H1 (cell line): ENCODE results near the gene GPR176. TPM values are rescaled to one million over a fixed set of nuclear protein-coding genes. Genes with fewer than 3 reads are reported as not detected.

Source experiments
- CTCF ChIA-PET: fragments of 300-600 bp; sonication (Branson Sonifier 250); formaldehyde crosslinking; loops from one replicate; lab custom pipeline; 2021; ENCODE audit not compliant: partially characterized antibody; lab: Charles Lee
- POLR2A ChIA-PET: fragments of 300-600 bp; sonication (Branson Sonifier 250); formaldehyde crosslinking; loops from one replicate; lab custom pipeline; 2021; ENCODE audit warnings: inconsistent platforms; ENCODE audit not compliant: partially characterized antibody; lab: Charles Lee
- DNase-seq, 2 experiments: peaks; one replicate each; pipeline versions ENCODE4 v3.0.0 to v3.0.0-alpha.2; 2010 to 2022; ENCODE audit warnings: low spot score in 2 of 2, low read depth in 1 of 2, mixed read lengths in 1 of 2
- FAIRE-seq: peaks from 2 replicates; lab custom pipeline; 2011; peaks lifted over from hg19 to GRCh38; lab: Jason Lieb, UNC
- H2AFZ ChIP-seq: 2 replicates; pipeline ENCODE4 v1.8.1; 2012; ENCODE audit warnings: low read length, inconsistent platforms
- H2AK5ac ChIP-seq: 2 replicates; pipeline ENCODE4 v1.6.1; 2013; ENCODE audit warnings: low read depth, low read length
- H2BK120ac ChIP-seq: replicated peaks from 2 replicates; pipeline ENCODE3; 2013; ENCODE audit warnings: low read depth, low read length, inconsistent platforms
- H2BK12ac ChIP-seq: 2 replicates; pipeline ENCODE4 v1.6.1; 2013; ENCODE audit warnings: low read depth, low read length
- H2BK15ac ChIP-seq: 2 replicates; pipeline ENCODE4 v1.6.1; 2013; ENCODE audit warnings: low read length
- H2BK20ac ChIP-seq: 2 replicates; pipeline ENCODE4 v1.6.1; 2013; ENCODE audit warnings: low read length
- H2BK5ac ChIP-seq: 2 replicates; pipeline ENCODE4 v1.6.1; 2013; ENCODE audit warnings: low read depth, low read length
- H3K14ac ChIP-seq: 2 replicates; pipeline ENCODE4 v1.6.1; 2013; ENCODE audit warnings: inconsistent platforms; ENCODE audit not compliant: insufficient read length
- H3K18ac ChIP-seq: 2 replicates; pipeline ENCODE4 v1.6.1; 2013; ENCODE audit warnings: low read length; ENCODE audit errors: extremely low read depth
- H3K23ac ChIP-seq: 2 replicates; pipeline ENCODE4 v1.6.1; 2013; ENCODE audit warnings: inconsistent platforms; ENCODE audit not compliant: insufficient read length
- H3K23me2 ChIP-seq: 2 replicates; pipeline ENCODE4 v1.6.1; 2013; ENCODE audit warnings: low read depth, low read length
- H3K27ac ChIP-seq: 2 replicates; pipeline ENCODE4 v1.6.1; 2011; ENCODE audit warnings: low read depth, low read length, inconsistent platforms
- H3K27me3 ChIP-seq, 4 experiments: replicated peaks in 1 of 4; 1 replicate in 1 of 4; 2 replicates in 3 of 4; pipeline versions ENCODE4 v1.6.1 to v1.8.1; 2011 to 2013; ENCODE audit warnings: low read length in 3 of 4, mild to moderate bottlenecking in 3 of 4, inconsistent platforms in 2 of 4, mixed read lengths in 2 of 4, moderate library complexity in 1 of 4; ENCODE audit not compliant: control insufficient read depth in 3 of 4, insufficient read depth in 3 of 4; ENCODE audit errors: extremely low read depth in 1 of 4
- H3K36me3 ChIP-seq, 4 experiments: 2 replicates each; pipeline versions ENCODE4 v1.6.1 to v1.8.1; 2011 to 2013; ENCODE audit warnings: mild to moderate bottlenecking in 4 of 4, low read length in 3 of 4, moderate library complexity in 2 of 4, control low read depth in 1 of 4, inconsistent platforms in 1 of 4; ENCODE audit not compliant: insufficient read depth in 4 of 4, control insufficient read depth in 2 of 4
- H3K4ac ChIP-seq: replicated peaks from 2 replicates; pipeline ENCODE3; 2013; ENCODE audit warnings: low read length, low read depth, mixed read lengths, inconsistent platforms; ENCODE audit not compliant: insufficient read length
- H3K4me1 ChIP-seq, 4 experiments: replicated peaks in 1 of 4; 1 replicate in 1 of 4; 2 replicates in 3 of 4; pipeline versions ENCODE4 v1.6.1 to v1.8.1; 2011 to 2013; ENCODE audit warnings: low read length in 3 of 4, inconsistent platforms in 2 of 4, mixed read lengths in 1 of 4; ENCODE audit not compliant: insufficient read depth in 4 of 4, control insufficient read depth in 3 of 4
- H3K4me2 ChIP-seq, 2 experiments: 2 replicates each; pipeline versions ENCODE4 v1.6.1 to v1.8.1; 2011 to 2013; ENCODE audit warnings: low read depth in 2 of 2, low read length in 2 of 2, control low read depth in 1 of 2, inconsistent platforms in 1 of 2, mild to moderate bottlenecking in 1 of 2; ENCODE audit not compliant: insufficient read depth in 1 of 2
- H3K4me3 ChIP-seq, 4 experiments: fragments of 200-600, 300-600 bp in 1 of 4; sonication (generic), shearing (Covaris generic), sonication (Bioruptor Twin) in 1 of 4; 2 replicates each; pipeline versions ENCODE4 v1.5.1 to v1.8.1; 2011 to 2016; ENCODE audit warnings: low read length in 4 of 4, low read depth in 3 of 4, control low read depth in 2 of 4, inconsistent platforms in 2 of 4, mild to moderate bottlenecking in 2 of 4, mixed read lengths in 1 of 4, moderate library complexity in 1 of 4; ENCODE audit not compliant: insufficient read depth in 2 of 4; ENCODE audit errors: extremely low read depth in 1 of 4
- H3K56ac ChIP-seq: replicated peaks from 2 replicates; pipeline ENCODE3; 2013; ENCODE audit warnings: low read depth, mild to moderate bottlenecking, mixed read lengths, low read length, inconsistent platforms; ENCODE audit not compliant: insufficient read length
- H3K79me1 ChIP-seq: 2 replicates; pipeline ENCODE4 v1.6.1; 2013; ENCODE audit warnings: low read depth, low read length, control low read depth
- H3K79me2 ChIP-seq, 2 experiments: 2 replicates each; pipeline versions ENCODE4 v1.6.1 to v1.8.1; 2012 to 2013; ENCODE audit warnings: low read length in 2 of 2, mild to moderate bottlenecking in 2 of 2, inconsistent platforms in 1 of 2; ENCODE audit not compliant: insufficient read depth in 2 of 2, control insufficient read depth in 1 of 2
- H3K9ac ChIP-seq, 4 experiments: replicated peaks in 1 of 4; 1 replicate in 1 of 4; 2 replicates in 3 of 4; pipeline versions ENCODE4 v1.6.1 to v1.8.1; 2011 to 2013; ENCODE audit warnings: low read depth in 3 of 4, low read length in 3 of 4, control low read depth in 2 of 4, mild to moderate bottlenecking in 2 of 4, moderate library complexity in 2 of 4, inconsistent platforms in 1 of 4; ENCODE audit errors: extremely low read depth in 1 of 4
- H3K9me3 ChIP-seq, 2 experiments: 2 replicates each; pipeline versions ENCODE4 v1.6.1 to v1.8.1; 2012 to 2013; ENCODE audit warnings: mild to moderate bottlenecking in 2 of 2, moderate library complexity in 2 of 2, control low read depth in 1 of 2, inconsistent platforms in 1 of 2, low read depth in 1 of 2, low read length in 1 of 2, mixed read lengths in 1 of 2; ENCODE audit not compliant: insufficient read depth in 2 of 2
- H4K20me1 ChIP-seq, 2 experiments: replicated peaks in 1 of 2; 2 replicates each; pipeline versions ENCODE3 to v1.8.1; 2011 to 2013; ENCODE audit warnings: inconsistent platforms in 2 of 2, low read length in 2 of 2, mild to moderate bottlenecking in 1 of 2; ENCODE audit not compliant: insufficient read depth in 2 of 2, control insufficient read depth in 1 of 2
- H4K5ac ChIP-seq: 2 replicates; pipeline ENCODE4 v1.6.1; 2013; ENCODE audit warnings: low read length, low read depth, mixed read lengths, inconsistent platforms; ENCODE audit not compliant: insufficient read length
- H4K8ac ChIP-seq: 2 replicates; pipeline ENCODE4 v1.8.0; 2013; ENCODE audit warnings: mild to moderate bottlenecking, moderate library complexity, low read length, inconsistent platforms; ENCODE audit not compliant: insufficient read depth; ENCODE audit errors: extremely low read depth
- H4K91ac ChIP-seq: replicated peaks from 2 replicates; pipeline ENCODE3; 2013; ENCODE audit warnings: low read length, mixed read lengths, inconsistent platforms; ENCODE audit not compliant: insufficient read length
- ATF3 ChIP-seq: IDR thresholded peaks from 2 replicates; pipeline ENCODE4 v1.6.1; 2011; ENCODE audit warnings: low read depth, mild to moderate bottlenecking, low read length; ENCODE audit not compliant: insufficient read depth
- BRCA1 ChIP-seq: IDR thresholded peaks from 2 replicates; pipeline ENCODE4 v1.6.1; 2012; ENCODE audit warnings: low read depth, low read length, improper control_type of control experiment
- EZH2 ChIP-seq: fragments of 200-600 bp; sonication (generic); IDR thresholded peaks from 2 replicates; pipeline ENCODE4 v1.7.1; 2012; ENCODE audit warnings: low read depth, mild to moderate bottlenecking, moderate library complexity, low read length, inconsistent platforms; ENCODE audit not compliant: severe bottlenecking
- HDAC2 ChIP-seq, 2 experiments: fragments of 300-600 bp in 1 of 2; sonication (generic) in 1 of 2; IDR thresholded peaks; 2 replicates each; pipeline ENCODE4 v1.6.1; 2011 to 2012; ENCODE audit warnings: low read depth in 2 of 2, low read length in 2 of 2, mild to moderate bottlenecking in 2 of 2, moderate library complexity in 2 of 2, borderline replicate concordance in 1 of 2, inconsistent platforms in 1 of 2
- KDM1A ChIP-seq: fragments of 200-600, 300-600 bp; sonication (generic); IDR thresholded peaks from 2 replicates; pipeline ENCODE4 v1.7.1; 2016; ENCODE audit warnings: mild to moderate bottlenecking, low read length, borderline replicate concordance
- NANOG ChIP-seq: IDR thresholded peaks from 2 replicates; pipeline ENCODE4 v1.6.1; 2011; ENCODE audit warnings: low read length, low read depth, mild to moderate bottlenecking, inconsistent platforms; ENCODE audit not compliant: insufficient read depth, poor library complexity, severe bottlenecking
- PHF8 ChIP-seq: fragments of 200-600 bp; sonication (generic); conservative IDR thresholded peaks from 2 replicates; pipeline ENCODE4 v1.7.1; 2012; ENCODE audit warnings: low read depth, mild to moderate bottlenecking, inconsistent platforms, low read length, moderate library complexity
- POU5F1 ChIP-seq: IDR thresholded peaks from 2 replicates; pipeline ENCODE4 v1.6.1; 2011; ENCODE audit warnings: low read depth, mild to moderate bottlenecking, low read length, moderate library complexity
- SAP30 ChIP-seq: fragments of 300-600 bp; sonication (generic); IDR thresholded peaks from 2 replicates; pipeline ENCODE4 v1.7.1; 2012; ENCODE audit warnings: low read length, moderate library complexity, mild to moderate bottlenecking, inconsistent platforms; ENCODE audit not compliant: insufficient read depth, insufficient replicate concordance
- SIX5 ChIP-seq: IDR thresholded peaks from 2 replicates; pipeline ENCODE4 v1.6.1; 2011; ENCODE audit warnings: mild to moderate bottlenecking, low read depth, low read length
- SRF ChIP-seq: IDR thresholded peaks from 2 replicates; pipeline ENCODE4 v1.6.1; 2011; ENCODE audit warnings: mild to moderate bottlenecking, low read depth, low read length, moderate library complexity
- TEAD4 ChIP-seq: IDR thresholded peaks from 2 replicates; pipeline ENCODE4 v1.6.1; 2012; ENCODE audit warnings: low read depth, low read length, inconsistent platforms, mixed read lengths
- WGBS, 2 experiments: shearing (Covaris generic) in 1 of 2; methylation state at CpG; one replicate each; pipeline versions ENCODE4 v1.1.6 to v1.1.7; 2013 to 2015; ENCODE audit warnings: low lambda C conversion rate in 2 of 2, mixed read lengths in 2 of 2, inconsistent platforms in 1 of 2, low coverage in 1 of 2, missing lambda C conversion rate in 1 of 2; ENCODE audit not compliant: insufficient replicate concordance in 2 of 2, insufficient coverage in 1 of 2, insufficient read length in 1 of 2; ENCODE audit errors: extremely low coverage in 1 of 2, missing lambda C conversion rate in 1 of 2; 5-methylcytosine and 5-hydroxymethylcytosine counted together
- polyA plus RNA-seq, 7 experiments: library from polyadenylated mRNA; depleted of rRNA in 3 of 7; stranded (reverse) in 5 of 7; unstranded in 2 of 7; fragments of >200 nt in 5 of 7; fragments of 200-250 nt in 2 of 7; gene quantifications; 1 replicate in 5 of 7; 2 replicates in 1 of 7; 4 replicates in 1 of 7; pipeline versions ENCODE4 v1.2.1 to v1.2.3, GENCODE V29; 2011 to 2013; ENCODE audit warnings: missing spikeins in 2 of 7, mixed read lengths in 2 of 7
- total RNA-seq: library from RNA; stranded (reverse); fragmentation: NEBNext Ultra II Directional; extraction: Animal tissue kit (Norgen Biotek cat#: 25700); gene quantifications from 2 replicates; pipeline ENCODE4 v1.2.1, GENCODE V29; 2021

The GPR176 gene
- total and polyA plus RNA-seq, 2 of the 8 experiments (the other 6 are each of a cell fraction or from before 2014, with no cell fraction given) = 190 to 281 TPM

- H3K9ac ChIP-seq = no peak overlapping the region
- no peaks in the 10 kb centered on the region for H3K9me3 ChIP-seq
- no peaks in the 10 kb centered on the region for H3K27me3 ChIP-seq
- H3K4me2 ChIP-seq = no peak overlapping the region
- no peaks in the 10 kb centered on the region for H3K23me2 ChIP-seq
- H2BK5ac ChIP-seq = no peak overlapping the region
- no peak overlapping the region for H2BK120ac ChIP-seq
- no peak for DNase-seq
- H4K8ac ChIP-seq = no peak overlapping the region
- H2BK15ac ChIP-seq = no peak overlapping the region
- H3K36me3 ChIP-seq = peaks cover 0 to 4% (median 0%) of the 10 kb centered on the region in 4 experiments; a peak in 2 of 8 replicates
- H4K5ac ChIP-seq = no peak overlapping the region
- H4K91ac ChIP-seq = no peak overlapping the region
- no peak overlapping the region for H3K56ac ChIP-seq
- peaks cover 1 to 21% (median 8%) of the 10 kb centered on the region in 4 experiments; a peak in 4 of 7 replicates for H3K4me1 ChIP-seq
- TF ChIP-seq NANOG = no peak
- no peak for TF ChIP-seq PHF8
- TF ChIP-seq HDAC2 (IDR thresholded peaks at IDR 0.05; ENCODE audit: borderline replicate concordance in 1 of 2, low read depth in 2 of 2, low read length in 2 of 2) = no peak
- no peak for TF ChIP-seq EZH2
- TF ChIP-seq KDM1A = no peak
- no peak for TF ChIP-seq TEAD4
- no peak for TF ChIP-seq ATF3
- TF ChIP-seq SAP30 = no peak
- no peak for TF ChIP-seq POU5F1
- no peak for TF ChIP-seq BRCA1
- no peak for TF ChIP-seq SIX5
- no peak for TF ChIP-seq SRF
- FAIRE-seq = no peak
- peaks cover 8% of the 10 kb centered on the region for H3K79me1 ChIP-seq
- H3K4me3 ChIP-seq = no peak overlapping the region
- H3K18ac ChIP-seq = no peak overlapping the region
- H3K4ac ChIP-seq = no peak overlapping the region
- H3K23ac ChIP-seq = no peak overlapping the region
- H2AFZ ChIP-seq = no peak overlapping the region
- peaks cover 2 to 96% of the 10 kb centered on the region in 2 experiments; a peak in 3 of 4 replicates for H3K79me2 ChIP-seq
- H4K20me1 ChIP-seq = peaks cover 2 to 13% of the 10 kb centered on the region in 2 experiments
- H2BK12ac ChIP-seq = no peak overlapping the region
- H2AK5ac ChIP-seq = no peak overlapping the region
- no peak overlapping the region for H2BK20ac ChIP-seq
- 91% methylated on average over 3 of the region's 3 CpGs; no CpG with 5 or more reads in 1 of the 2 experiments for WGBS, 2 experiments
- ChIA-PET CTCF (interaction anchor here (0.9 to 1.6 kb wide), 2 partner anchors 19 to 175 kb away, joined by 4 read pairs; no protein-coding TSS in a partner anchor), POLR2A (interaction anchor here (1.4 kb wide), 1 partner anchor 51 kb away, joined by 5 read pairs; no protein-coding TSS in a partner anchor)
- H3K27ac ChIP-seq = no peak overlapping the region
- H3K14ac ChIP-seq = no peak overlapping the region
Observed at GRCh38 chr15:39856357-39856756, 63.7 kb downstream of the GPR176 start.
